Occipital lobe (tissue), 2 donors: Measurements from ENCODE around the gene VAPB. TPM values are rescaled to one million over a fixed set of nuclear protein-coding genes. Genes with fewer than 3 reads are reported as not detected.

ENCODE experiments used
- DNase-seq: peaks from one replicate; lab custom pipeline; 2025; lab: John Stamatoyannopoulos, UW
- total RNA-seq: library from RNA; depleted of rRNA; stranded (reverse); fragments of >200 nt; gene quantifications from one replicate; pipeline ENCODE4 v1.2.3, GENCODE V29; 2014

VAPB gene
- total RNA-seq, 1 donor from 2014 or later, result 18.2 TPM

DNA sequence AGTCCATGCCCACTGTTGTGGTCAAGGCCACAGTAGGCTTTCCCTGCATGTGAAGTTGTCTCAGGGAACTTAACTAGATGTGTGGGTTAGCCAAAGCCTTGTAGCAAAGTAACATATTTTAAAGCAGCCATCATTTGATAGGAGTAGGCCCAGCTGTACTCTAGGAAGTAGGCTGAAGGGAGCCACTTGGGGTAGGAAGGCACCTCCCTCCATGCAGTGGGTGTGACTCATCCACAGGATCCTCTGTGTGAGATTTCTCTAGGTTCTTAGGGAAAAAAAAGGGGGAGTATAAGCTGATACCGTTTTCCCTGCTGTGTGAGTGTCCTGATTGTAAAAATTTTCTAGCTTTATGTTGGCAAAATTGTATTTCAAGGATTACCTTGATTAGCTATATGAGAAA is 44.7 kb downstream of the VAPB start:
- DNase-seq, result no peak

GRCh38 chr20:58434326-58434725 is 45.3 kb downstream of the VAPB start:
- no peak for DNase-seq

GRCh38 chr20:58435237-58435636 is 46.2 kb downstream of the VAPB start:
- no peak for DNase-seq

DNA sequence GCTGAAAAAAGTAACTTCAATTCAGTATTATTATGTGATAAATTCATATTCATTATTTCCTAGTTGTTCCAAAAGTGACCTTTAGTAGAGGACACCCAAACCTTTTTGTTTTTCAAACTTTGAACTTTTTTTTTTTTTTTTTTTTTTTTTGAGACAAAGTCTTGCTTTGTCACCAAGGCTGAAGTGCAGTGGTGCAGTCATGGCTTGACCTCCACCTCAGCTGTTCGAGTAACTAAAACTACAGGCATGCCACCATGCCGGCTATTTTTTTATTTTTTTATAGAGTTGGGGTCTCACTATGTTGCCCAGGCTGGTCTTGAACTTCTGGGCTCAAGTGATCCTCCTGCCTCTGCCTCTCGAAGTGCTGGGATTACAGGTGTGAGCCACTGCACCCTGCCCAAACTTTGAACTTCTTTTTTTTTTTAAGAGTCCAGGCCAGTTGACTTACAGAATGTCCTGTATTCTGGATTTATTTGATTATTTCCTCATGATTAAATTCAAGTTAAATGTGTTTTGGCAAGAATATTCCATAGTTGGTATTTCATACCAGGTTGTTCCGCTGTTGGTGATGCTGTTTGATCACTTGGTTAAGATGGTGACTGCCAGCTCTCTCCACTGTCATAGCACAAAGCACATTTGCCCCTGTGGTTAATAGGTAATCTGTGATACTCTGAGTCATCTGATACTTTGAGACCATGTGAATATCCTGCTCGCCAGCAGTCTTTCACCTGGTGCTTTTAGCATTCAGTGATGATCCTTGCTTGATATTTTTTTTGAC is 48.0 kb downstream of the VAPB start:
- no peak for DNase-seq

DNA sequence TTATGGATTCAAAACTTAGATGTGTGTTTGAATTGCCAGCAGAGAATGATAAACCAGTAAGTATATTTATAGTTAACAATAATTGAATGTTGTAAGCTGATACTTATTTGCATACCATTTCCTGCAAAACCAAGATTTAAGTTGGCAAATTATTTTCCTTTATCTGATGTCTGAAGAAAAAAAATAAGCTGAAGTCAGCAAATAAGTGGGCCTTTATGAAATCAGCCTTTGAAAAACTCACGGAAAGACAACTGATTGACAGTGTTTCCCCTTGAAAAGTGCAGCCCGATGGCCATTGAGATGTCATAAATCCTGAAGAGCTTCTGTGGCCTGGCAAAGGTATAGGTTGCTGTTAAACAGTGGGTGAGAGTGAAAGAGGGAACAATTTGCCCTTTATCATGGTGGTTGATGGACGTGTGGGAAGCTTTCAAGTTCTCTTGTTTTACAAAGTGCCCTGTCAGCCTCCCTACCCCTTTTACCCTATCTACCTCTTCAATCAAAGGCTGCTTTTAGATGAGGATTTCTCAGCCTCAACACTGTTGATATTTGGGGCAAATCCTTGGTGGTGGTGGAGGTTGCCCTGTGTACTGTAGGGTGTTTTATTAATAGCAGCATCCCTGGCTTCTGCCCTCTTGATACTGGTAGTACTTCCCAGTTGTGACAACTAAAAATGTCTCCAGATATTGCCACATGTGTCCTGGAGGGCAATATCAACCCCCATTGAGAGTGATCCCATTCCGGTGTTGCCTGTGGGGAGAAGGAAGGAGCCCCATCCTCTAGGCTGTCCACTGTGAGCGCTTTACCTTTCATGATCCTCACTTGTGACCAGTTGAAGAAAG is 50.2 kb downstream of the VAPB start:
- no peak for DNase-seq

GRCh38 chr20:58440021-58440767 is 51.2 kb downstream of the VAPB start:
- no peak for DNase-seq

GRCh38 chr20:58441723-58442122 is 52.7 kb downstream of the VAPB start:
- DNase-seq, result no peak

DNA sequence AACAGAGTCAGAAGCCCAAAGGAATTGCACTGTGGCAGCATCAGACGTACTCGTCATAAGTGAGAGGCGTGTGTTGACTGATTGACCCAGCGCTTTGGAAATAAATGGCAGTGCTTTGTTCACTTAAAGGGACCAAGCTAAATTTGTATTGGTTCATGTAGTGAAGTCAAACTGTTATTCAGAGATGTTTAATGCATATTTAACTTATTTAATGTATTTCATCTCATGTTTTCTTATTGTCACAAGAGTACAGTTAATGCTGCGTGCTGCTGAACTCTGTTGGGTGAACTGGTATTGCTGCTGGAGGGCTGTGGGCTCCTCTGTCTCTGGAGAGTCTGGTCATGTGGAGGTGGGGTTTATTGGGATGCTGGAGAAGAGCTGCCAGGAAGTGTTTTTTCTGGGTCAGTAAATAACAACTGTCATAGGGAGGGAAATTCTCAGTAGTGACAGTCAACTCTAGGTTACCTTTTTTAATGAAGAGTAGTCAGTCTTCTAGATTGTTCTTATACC is 55.8 kb downstream of the VAPB start:
- DNase-seq, result no peak

- DNase-seq, result no peak
Measured at GRCh38 chr20:58446264-58446959, 57.4 kb downstream of the VAPB start.

DNA sequence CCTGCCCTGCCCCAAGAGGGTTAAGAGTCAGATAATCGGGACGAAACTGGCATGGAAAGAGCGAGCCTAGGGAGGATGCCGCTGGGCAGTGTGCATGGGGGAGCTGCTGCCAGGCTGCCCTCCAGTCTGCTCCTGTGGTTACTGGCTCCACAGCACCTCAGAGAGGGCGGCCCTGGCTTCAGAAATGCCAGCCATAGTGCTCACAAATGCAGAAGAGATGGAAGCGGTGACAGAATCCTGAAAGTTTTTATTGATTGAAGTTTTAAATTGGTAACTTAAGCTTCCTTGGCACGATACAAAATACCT is 57.9 kb downstream of the VAPB start:
- DNase-seq, result no peak

- no peak for DNase-seq
Measured at GRCh38 chr20:58447511-58448391, 58.7 kb downstream of the VAPB start.

DNA sequence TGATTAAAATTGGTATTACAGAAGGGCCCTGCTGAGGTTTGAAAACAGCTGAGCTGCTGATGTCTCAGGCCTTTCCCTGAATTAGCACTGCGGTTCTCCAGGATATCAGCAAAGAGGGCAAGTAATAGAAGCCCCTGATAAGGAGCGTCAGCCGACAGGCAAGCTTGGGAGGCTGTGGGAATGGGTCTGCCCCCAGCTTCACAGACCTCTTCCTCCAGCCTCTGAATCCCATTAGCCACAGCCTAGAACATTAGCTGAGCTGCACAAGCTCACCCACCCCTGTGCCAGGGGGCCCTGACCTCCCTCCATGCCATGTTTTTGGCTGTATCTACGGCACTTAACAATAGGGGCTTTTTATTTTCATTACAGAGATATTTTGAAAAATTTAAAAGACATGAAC is 59.9 kb downstream of the VAPB start:
- DNase-seq, result no peak

- no peak for DNase-seq
Measured at GRCh38 chr20:58449681-58450221, 60.7 kb downstream of the VAPB start.

- no peak for DNase-seq
Measured at GRCh38 chr20:58450254-58450653, 61.2 kb downstream of the VAPB start.

DNA sequence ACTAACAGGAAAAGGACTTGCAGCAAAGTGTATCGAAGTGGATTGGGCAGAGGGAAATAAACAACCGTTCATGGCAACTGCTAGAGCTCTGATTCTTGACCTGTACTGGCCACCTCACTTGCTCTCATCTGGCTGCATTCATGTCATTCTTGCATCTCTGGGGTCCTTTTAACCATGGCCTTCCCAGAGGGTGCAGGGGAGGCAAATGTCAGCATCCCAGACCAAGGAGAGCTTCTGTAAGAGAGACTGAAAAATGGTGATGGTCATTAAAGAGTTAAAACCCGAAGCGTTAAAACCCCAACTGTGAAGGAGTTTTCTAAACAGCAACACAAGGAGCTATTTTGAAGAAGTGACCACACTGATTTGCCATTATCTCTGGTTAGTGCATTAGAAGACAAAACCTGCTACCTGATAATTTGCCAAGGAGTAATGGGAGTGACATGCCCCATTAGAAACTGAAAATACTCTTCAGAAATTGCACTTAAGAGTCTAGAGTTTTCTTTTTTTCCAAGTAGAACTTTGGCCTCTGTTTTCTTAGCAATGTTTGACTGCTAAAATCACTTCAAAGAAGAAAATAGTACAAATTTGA is 63.7 kb downstream of the VAPB start:
- DNase-seq, result no peak

GRCh38 chr20:58453391-58453790 is 64.4 kb downstream of the VAPB start:
- DNase-seq, result no peak

DNA sequence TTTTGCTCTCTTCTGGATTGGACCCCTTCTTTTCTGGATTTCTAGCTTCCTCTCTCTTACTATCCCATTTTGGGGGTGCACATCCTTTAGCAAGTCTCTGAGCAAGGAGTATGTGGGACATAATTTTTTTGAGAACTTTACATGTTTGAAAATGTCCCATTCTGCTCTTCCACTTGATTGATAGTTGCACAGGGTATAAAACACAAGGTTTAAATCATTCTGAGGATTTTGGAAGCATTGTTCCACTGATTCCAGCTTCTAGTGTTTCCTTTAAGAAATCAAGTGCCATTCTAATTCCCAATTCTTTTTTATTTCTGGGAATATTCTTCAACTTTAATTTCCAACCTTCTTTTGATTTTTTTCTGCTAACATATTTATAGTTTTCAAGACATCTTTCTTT is 65.4 kb downstream of the VAPB start:
- DNase-seq, result no peak

GRCh38 chr20:58457083-58457695 is 68.2 kb downstream of the VAPB start:
- no peak for DNase-seq

DNA sequence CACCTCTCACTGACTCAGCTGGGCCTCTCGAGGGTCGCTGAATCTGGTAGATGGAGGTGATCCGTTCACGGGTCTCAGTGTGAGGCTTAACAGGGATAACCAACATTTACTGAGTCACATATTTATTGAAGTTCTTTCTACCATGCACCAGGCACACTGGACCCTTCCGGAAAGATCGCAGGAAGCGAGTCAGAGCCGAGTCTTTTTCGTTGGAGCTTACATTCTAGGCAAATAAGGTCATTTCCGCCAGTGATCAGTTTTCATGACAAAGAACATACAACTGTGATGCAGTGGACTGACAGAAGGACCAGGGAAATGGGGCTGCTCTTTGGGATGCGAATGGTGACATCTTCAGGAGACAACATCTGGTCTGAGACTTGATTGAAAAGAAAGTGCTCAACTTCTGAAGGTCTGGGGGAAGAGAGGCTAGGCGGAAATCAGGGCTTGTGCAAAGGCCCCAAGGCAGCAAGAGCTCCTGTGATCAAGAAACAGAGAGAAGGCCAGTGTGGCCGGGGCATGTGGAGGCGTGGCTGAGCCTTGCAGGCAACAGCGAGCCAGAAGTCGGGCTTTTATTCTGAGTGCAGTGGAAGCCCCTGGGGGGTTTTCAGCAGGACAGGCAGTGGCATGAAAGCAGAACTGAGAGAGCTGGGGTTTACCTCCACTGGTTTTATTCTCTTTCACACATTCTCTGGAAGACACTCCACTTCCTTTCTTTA is 69.5 kb downstream of the VAPB start:
- no peak for DNase-seq
